PC-9 (cell line): ENCODE data around the gene RIPPLY3. TPM values are rescaled to one million over a fixed set of nuclear protein-coding genes. Genes with fewer than 3 reads are reported as not detected.

Experiments
- BruUV-seq: library from RNA; stranded (reverse); fragments of 400-500 nt; replicated peaks from 2 replicates; lab custom pipeline; 2021; lab: Mats Ljungman, UMichigan
- CTCF ChIA-PET: fragments of 300-600 bp; sonication (Branson Sonifier 250); formaldehyde crosslinking; loops from one replicate; lab custom pipeline; 2022; ENCODE audit warnings: antibody characterized with exemption; lab: Charles Lee
- POLR2A ChIA-PET: fragments of 300-600 bp; sonication (Branson Sonifier 250); formaldehyde crosslinking; loops from one replicate; lab custom pipeline; 2022; ENCODE audit warnings: antibody characterized with exemption; ENCODE audit not compliant: unreplicated experiment; lab: Charles Lee
- DNase-seq, 2 experiments: peaks; one replicate each; pipeline versions ENCODE4 v3.0.0 to v3.0.0-alpha.2; 2015 to 2022; ENCODE audit warnings: mixed read lengths in 1 of 2
- H2AFZ ChIP-seq: fragments of 200-600 bp; sonication (generic); 2 replicates; pipeline ENCODE4 v1.8.1; 2017; ENCODE audit warnings: antibody characterized with exemption
- H3F3A ChIP-seq: fragments of 200-600 bp; sonication (generic); 2 replicates; pipeline ENCODE4 v1.8.1; 2017; ENCODE audit warnings: antibody characterized with exemption, mild to moderate bottlenecking, low read depth; ENCODE audit not compliant: insufficient read depth
- H3K27ac ChIP-seq: fragments of 200-600 bp; sonication (generic); 2 replicates; pipeline ENCODE4 v1.6.1; 2016; ENCODE audit warnings: mixed run types
- H3K27me3 ChIP-seq: fragments of 200-600 bp; sonication (generic); 2 replicates; pipeline ENCODE4 v1.6.1; 2016; ENCODE audit warnings: low read depth, mixed run types; ENCODE audit not compliant: insufficient read depth
- H3K36me3 ChIP-seq: fragments of 200-600 bp; sonication (generic); 2 replicates; pipeline ENCODE4 v1.6.1; 2016; ENCODE audit warnings: low read depth, mixed run types
- H3K4me1 ChIP-seq: fragments of 200-600 bp; sonication (generic); replicated peaks from 2 replicates; pipeline ENCODE4 v1.6.1; 2016; ENCODE audit warnings: mixed run types; ENCODE audit not compliant: insufficient read depth
- H3K4me2 ChIP-seq: fragments of 200-600 bp; sonication (generic); 2 replicates; pipeline ENCODE4 v1.6.1; 2017; ENCODE audit warnings: mixed run types
- H3K4me3 ChIP-seq: fragments of 200-600 bp; sonication (generic); 2 replicates; pipeline ENCODE4 v1.6.1; 2016; ENCODE audit warnings: mixed run types
- H3K79me2 ChIP-seq: fragments of 200-600 bp; sonication (generic); 2 replicates; pipeline ENCODE4 v1.6.1; 2017; ENCODE audit warnings: low read depth, mixed run types
- H3K9me2 ChIP-seq: fragments of 200-600 bp; sonication (generic); 2 replicates; pipeline ENCODE4 v1.8.1; 2017; ENCODE audit warnings: mild to moderate bottlenecking; ENCODE audit not compliant: insufficient read depth
- H3K9me3 ChIP-seq: fragments of 200-600 bp; sonication (generic); 2 replicates; pipeline ENCODE4 v1.8.1; 2016; ENCODE audit warnings: low read depth; ENCODE audit not compliant: insufficient read depth
- H4K20me1 ChIP-seq: fragments of 200-600 bp; sonication (generic); 2 replicates; pipeline ENCODE4 v1.8.1; 2017; ENCODE audit not compliant: insufficient read depth
- EZH2 ChIP-seq: fragments of 200-600 bp; sonication (generic); IDR thresholded peaks from 2 replicates; pipeline ENCODE4 v1.8.0; 2017; ENCODE audit warnings: antibody characterized with exemption, low read depth
- intact Hi-C: fragments of 100-400 bp; cut with micrococcal nuclease; formaldehyde crosslinking; loops from one replicate; pipeline ENCODE4 v1.10.0; 2022; ENCODE audit not compliant: unreplicated experiment
- total RNA-seq: library from RNA; stranded (reverse); gene quantifications from 2 replicates; pipeline ENCODE4 v1.2.3, GENCODE V29; 2021
- TF ChIP-seq, protein P1 (sequence below): fragments of 200-600 bp; sonication (generic); conservative IDR thresholded peaks from 2 replicates; pipeline ENCODE4 v1.6.1; 2017; ENCODE audit warnings: mixed run types, antibody characterized with exemption, mild to moderate bottlenecking, moderate library complexity

Gene RIPPLY3
- total RNA-seq, 1 experiment from 2014 or later: 0.17 TPM

DNA sequence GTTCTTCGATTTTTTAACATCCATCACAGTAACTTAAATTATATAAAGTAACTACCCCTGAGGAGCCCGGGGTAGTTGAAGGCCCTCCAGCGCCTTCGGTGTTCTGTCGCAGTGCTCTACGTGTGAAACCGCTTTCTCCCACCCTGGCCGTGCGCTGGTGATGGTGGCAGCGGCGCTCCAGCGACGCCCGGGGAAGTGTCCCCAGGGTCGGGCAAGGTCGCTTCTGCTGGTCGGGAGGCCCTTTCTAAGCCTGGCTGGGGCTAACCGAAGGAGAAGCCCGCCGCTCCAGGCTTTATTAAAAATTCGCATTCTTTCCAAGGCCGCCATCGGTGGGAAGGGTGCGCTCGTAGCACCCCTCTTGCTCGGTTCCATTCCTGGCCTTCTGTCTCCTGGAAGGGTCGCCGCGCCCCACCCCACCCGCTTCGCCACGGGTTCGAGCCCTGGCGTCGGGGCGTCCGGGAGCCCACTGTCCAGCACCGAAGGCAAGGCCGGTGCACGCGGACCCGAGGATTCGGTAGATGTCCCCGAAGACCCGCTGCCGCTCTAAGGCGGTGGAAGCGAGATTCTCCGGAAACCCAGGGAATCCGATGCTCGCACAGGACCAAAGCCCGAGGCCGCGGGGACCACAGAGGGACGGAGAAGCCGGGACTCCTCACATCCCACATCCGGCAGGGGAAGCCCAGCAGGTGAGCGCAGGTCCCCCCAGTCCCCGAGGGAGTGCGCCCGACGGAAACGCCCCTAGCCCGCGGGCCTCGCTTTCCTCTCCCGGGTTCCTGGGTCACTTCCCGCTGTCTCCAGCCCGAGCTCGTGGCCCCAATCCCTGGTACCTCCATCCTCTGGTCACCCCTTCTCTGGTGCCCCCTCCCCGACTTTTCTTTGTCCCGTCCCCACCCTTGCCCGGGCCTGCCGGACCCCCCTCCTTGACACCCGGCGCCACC lies 685 bp upstream of the RIPPLY3 start:
- no peak overlapping the region for H3K27ac ChIP-seq
- no peak overlapping the region for H3K4me2 ChIP-seq
- CTCF ChIA-PET: no interaction called here
- intact Hi-C loops: no loop called here
- no TSS peak for BruUV-seq
- no peaks in the 10 kb centered on the region for H3K9me3 ChIP-seq
- H2AFZ ChIP-seq: no peak overlapping the region
- H3K79me2 ChIP-seq: no peaks in the 10 kb centered on the region
- no peak for DNase-seq
- POLR2A ChIA-PET: no interaction called here
- no peaks in the 10 kb centered on the region for H3K4me1 ChIP-seq
- TF ChIP-seq EZH2: no peak
- TF ChIP-seq, protein P1, sequence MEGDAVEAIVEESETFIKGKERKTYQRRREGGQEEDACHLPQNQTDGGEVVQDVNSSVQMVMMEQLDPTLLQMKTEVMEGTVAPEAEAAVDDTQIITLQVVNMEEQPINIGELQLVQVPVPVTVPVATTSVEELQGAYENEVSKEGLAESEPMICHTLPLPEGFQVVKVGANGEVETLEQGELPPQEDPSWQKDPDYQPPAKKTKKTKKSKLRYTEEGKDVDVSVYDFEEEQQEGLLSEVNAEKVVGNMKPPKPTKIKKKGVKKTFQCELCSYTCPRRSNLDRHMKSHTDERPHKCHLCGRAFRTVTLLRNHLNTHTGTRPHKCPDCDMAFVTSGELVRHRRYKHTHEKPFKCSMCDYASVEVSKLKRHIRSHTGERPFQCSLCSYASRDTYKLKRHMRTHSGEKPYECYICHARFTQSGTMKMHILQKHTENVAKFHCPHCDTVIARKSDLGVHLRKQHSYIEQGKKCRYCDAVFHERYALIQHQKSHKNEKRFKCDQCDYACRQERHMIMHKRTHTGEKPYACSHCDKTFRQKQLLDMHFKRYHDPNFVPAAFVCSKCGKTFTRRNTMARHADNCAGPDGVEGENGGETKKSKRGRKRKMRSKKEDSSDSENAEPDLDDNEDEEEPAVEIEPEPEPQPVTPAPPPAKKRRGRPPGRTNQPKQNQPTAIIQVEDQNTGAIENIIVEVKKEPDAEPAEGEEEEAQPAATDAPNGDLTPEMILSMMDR: no peak
- no peaks in the 10 kb centered on the region for H3F3A ChIP-seq
- H3K36me3 ChIP-seq: no peaks in the 10 kb centered on the region
- H4K20me1 ChIP-seq: no peaks in the 10 kb centered on the region
- no peaks in the 10 kb centered on the region for H3K27me3 ChIP-seq
- no peaks in the 10 kb centered on the region for H3K9me2 ChIP-seq
- no peak overlapping the region for H3K4me3 ChIP-seq

DNA sequence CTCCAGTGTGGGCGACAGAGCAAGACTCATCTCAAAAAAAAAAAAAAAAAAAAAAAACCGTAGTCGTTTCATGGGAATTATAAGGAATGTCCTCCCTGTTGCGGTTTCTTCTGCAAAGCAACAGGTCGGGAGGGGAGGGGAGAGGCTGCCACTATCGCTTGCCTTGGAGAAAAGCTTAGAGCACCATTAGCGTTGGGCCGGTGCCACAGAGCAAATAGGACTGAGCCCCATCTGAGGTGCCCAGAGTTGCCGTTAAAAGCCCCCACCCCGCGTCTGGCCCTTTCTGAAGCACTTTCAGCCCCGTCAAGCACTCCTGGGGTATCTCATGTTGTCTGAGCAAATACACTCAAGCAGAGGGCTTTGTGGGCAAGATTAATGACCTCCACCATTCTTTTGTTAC lies 2.2 kb downstream of the RIPPLY3 start:
- Histone ChIP-seq H3K9me2 (no peaks in the 10 kb centered on the region), H3K4me2 (no peak overlapping the region), H4K20me1 (no peaks in the 10 kb centered on the region), H3K27ac (no peak overlapping the region), H3K4me1 (no peaks in the 10 kb centered on the region), H3K36me3 (no peaks in the 10 kb centered on the region), H3F3A (no peaks in the 10 kb centered on the region), H3K4me3 (no peak overlapping the region), H2AFZ (no peak overlapping the region), H3K79me2 (no peaks in the 10 kb centered on the region), H3K27me3 (no peaks in the 10 kb centered on the region), H3K9me3 (no peaks in the 10 kb centered on the region)
- intact Hi-C loops: loop anchor here (2.0 kb wide), 1 partner anchor 64 kb away; the partner anchor contains the start of genes PIGP and TTC3
- TF ChIP-seq EZH2: no peak
- TF ChIP-seq, protein P1: no peak
- BruUV-seq: no TSS peak
- ChIA-PET CTCF (no interaction called here), POLR2A (no interaction called here)
- no peak for DNase-seq

DNA sequence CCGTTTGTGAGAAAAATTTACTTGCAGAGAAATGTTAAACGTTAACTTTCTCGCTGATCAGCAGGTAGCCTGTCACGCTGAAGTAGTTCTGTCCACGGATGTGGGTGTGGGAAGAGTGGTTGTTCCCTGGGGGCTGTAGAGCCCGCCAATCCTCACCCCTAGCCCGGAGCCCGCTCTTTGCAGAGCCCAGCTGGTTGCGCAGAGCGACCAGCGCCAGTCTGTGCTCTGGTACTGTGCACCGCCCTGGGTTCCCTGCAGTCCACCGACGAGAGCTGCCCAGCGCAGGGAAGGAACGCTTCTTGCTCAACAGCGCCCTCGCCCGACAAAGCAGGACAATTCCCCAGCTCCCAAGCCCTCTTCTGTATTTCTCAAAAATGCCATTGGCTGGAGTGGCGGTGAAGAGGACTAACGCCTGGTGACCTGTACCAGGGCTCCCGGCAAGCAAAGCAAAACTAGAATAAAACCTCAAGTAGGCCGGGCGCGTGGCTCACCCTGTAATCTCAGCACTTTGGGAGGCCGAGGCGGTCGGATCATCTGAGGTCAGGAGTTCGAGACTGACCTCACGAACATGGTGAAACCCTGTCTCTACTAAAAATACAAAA lies 3.3 kb downstream of the RIPPLY3 start:
- no peaks in the 10 kb centered on the region for H3K9me3 ChIP-seq
- intact Hi-C loops: loop anchor here (2.0 kb wide), 1 partner anchor 63 kb away; the partner anchor contains the start of genes PIGP and TTC3
- TF ChIP-seq, protein P1: peak; percentile 76
- no peak for TF ChIP-seq EZH2
- no TSS peak for BruUV-seq
- no peaks in the 10 kb centered on the region for H3K4me1 ChIP-seq
- H3K4me2 ChIP-seq: peak overlapping the region; percentile 55
- H3K9me2 ChIP-seq: no peaks in the 10 kb centered on the region
- H4K20me1 ChIP-seq: no peaks in the 10 kb centered on the region
- H3F3A ChIP-seq: no peaks in the 10 kb centered on the region
- H3K79me2 ChIP-seq: no peaks in the 10 kb centered on the region
- H2AFZ ChIP-seq: peak overlapping the region; percentile 72
- peak; percentile 63 to 83 for DNase-seq
- peak overlapping the region; percentile 44; the same call in 1 of the 2 replicates for H3K4me3 ChIP-seq
- no peak overlapping the region for H3K27ac ChIP-seq
- no peaks in the 10 kb centered on the region for H3K36me3 ChIP-seq
- ChIA-PET POLR2A (interaction anchor here (0.6 to 0.7 kb wide), 2 partner anchors 33 to 860 kb away, joined by 3 to 12 read pairs; no protein-coding TSS in a partner anchor), CTCF (interaction anchor here (0.6 to 1.2 kb wide), 2 partner anchors 29 to 33 kb away, joined by 4 to 6 read pairs; no protein-coding TSS in a partner anchor)
- no peaks in the 10 kb centered on the region for H3K27me3 ChIP-seq
